Measurements from ENCODE around the gene ARR3.

- no peak for TF ChIP-seq EZH2 (IDR thresholded peaks at IDR 0.05; ENCODE audit: low read length)
- TF ChIP-seq, protein P1, sequence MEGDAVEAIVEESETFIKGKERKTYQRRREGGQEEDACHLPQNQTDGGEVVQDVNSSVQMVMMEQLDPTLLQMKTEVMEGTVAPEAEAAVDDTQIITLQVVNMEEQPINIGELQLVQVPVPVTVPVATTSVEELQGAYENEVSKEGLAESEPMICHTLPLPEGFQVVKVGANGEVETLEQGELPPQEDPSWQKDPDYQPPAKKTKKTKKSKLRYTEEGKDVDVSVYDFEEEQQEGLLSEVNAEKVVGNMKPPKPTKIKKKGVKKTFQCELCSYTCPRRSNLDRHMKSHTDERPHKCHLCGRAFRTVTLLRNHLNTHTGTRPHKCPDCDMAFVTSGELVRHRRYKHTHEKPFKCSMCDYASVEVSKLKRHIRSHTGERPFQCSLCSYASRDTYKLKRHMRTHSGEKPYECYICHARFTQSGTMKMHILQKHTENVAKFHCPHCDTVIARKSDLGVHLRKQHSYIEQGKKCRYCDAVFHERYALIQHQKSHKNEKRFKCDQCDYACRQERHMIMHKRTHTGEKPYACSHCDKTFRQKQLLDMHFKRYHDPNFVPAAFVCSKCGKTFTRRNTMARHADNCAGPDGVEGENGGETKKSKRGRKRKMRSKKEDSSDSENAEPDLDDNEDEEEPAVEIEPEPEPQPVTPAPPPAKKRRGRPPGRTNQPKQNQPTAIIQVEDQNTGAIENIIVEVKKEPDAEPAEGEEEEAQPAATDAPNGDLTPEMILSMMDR (optimal IDR thresholded peaks at IDR 0.05 in 1 of 3, IDR thresholded peaks at IDR 0.05 in 1 of 3, conservative IDR thresholded peaks at IDR 0.05 in 1 of 3; ENCODE audit: extremely low read depth in 1 of 3, insufficient read depth in 2 of 3, low read length in 3 of 3) = no peak
These were observed 25.5 kb downstream of the ARR3 start for GRCh38 chrX:70293621-70294020.
